ENCODE measurements around the gene UNK. TPM values are rescaled to one million over a fixed set of nuclear protein-coding genes. Genes with fewer than 3 reads are reported as not detected.
A peak's percentile ranks its signal among the peaks of the same experiment; 100 is the strongest.

The UNK gene, protein sequence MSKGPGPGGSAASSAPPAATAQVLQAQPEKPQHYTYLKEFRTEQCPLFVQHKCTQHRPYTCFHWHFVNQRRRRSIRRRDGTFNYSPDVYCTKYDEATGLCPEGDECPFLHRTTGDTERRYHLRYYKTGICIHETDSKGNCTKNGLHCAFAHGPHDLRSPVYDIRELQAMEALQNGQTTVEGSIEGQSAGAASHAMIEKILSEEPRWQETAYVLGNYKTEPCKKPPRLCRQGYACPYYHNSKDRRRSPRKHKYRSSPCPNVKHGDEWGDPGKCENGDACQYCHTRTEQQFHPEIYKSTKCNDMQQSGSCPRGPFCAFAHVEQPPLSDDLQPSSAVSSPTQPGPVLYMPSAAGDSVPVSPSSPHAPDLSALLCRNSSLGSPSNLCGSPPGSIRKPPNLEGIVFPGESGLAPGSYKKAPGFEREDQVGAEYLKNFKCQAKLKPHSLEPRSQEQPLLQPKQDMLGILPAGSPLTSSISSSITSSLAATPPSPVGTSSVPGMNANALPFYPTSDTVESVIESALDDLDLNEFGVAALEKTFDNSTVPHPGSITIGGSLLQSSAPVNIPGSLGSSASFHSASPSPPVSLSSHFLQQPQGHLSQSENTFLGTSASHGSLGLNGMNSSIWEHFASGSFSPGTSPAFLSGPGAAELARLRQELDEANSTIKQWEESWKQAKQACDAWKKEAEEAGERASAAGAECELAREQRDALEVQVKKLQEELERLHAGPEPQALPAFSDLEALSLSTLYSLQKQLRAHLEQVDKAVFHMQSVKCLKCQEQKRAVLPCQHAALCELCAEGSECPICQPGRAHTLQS
- total RNA-seq (10 to 100 TPM; 32.0 to 49.8 (median 41.0) TPM), polyA plus RNA-seq (10 to 100 TPM; 21.5 to 22.1 TPM), total RNA-seq (68.1 reads per million, percentile 77 among the genes with 10 or more reads in this experiment)

DNA sequence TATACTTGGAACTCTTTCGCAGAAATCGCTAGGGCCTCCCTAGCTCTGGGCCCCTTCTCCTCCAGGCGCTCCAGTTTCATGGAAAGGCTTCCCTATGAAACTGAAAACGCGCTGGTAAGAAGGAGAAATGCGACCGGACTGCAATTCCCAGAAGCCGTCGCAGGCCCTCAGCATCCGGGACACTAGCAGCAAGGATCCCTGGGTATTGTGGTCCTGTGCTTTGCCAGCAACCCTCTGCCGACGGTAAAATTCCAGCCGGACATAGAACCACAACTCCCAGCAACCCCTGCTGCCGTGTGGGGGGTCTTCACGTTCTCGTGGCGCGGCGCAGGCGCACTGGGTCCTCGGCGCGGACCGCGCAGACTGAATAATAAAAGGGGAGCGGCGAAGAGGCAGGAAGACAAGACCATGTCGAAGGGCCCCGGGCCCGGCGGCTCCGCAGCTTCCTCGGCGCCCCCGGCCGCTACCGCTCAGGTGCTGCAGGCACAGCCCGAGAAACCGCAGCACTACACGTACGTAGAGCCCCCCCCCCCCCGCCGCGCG lies at the start of gene UNK:
TSS of gene UNK (plus strand) at position 334 of the 543 bp plus-strand sequence. CDS start at position 409, 75 bp downstream.
- H3K4me3 ChIP-seq (ENCODE audit: low read length) = peak within 1 kb of the TSS; percentile 94
- DNase-seq (peak; percentile 86 to 98 (median 96)), ATAC-seq (peak; percentile 80)
- peak within 1 kb of the TSS; percentile 99 for H3K27ac ChIP-seq (ENCODE audit: low read depth, low read length)
- intact Hi-C loops (cut with micrococcal nuclease) = loop anchor here (1.0 to 10.0 kb wide), 23 partner anchors 20 to 950 kb away; partner anchors contain the start of genes GGA3 (in 2 of the 2), MRPS7 (in 2 of the 2), TRIM65 (in 2 of the 2) and WBP2 (in 2 of the 2)
- H3K27ac Mint-ChIP-seq = peak within 1 kb of the TSS; percentile 99 to 100 (median 100)
- CTCF ChIA-PET = interaction anchor here (2.2 to 5.4 kb wide), 4 partner anchors 20 to 71 kb away, joined by 6 to 30 read pairs (median 14); partner anchors contain the start of genes GALK1 and WBP2
- no peaks in the 10 kb centered on the region for H3K9me3 ChIP-seq (ENCODE audit: control insufficient read depth in 2 of 3, low read length in 3 of 3)
- H3K4me3 Mint-ChIP-seq = peak within 1 kb of the TSS; percentile 84 to 98 (median 92)
- H3K4me1 ChIP-seq (ENCODE audit: control insufficient read depth in 2 of 2, insufficient read depth in 2 of 2, low read length in 2 of 2) = peaks cover 31 to 33% of the 10 kb centered on the region in 2 donors
- peaks cover 23 to 60% (median 51%) of the 10 kb centered on the region in 7 donors for H3K4me1 Mint-ChIP-seq
- no peaks in the 10 kb centered on the region for H3K36me3 ChIP-seq (ENCODE audit: control insufficient read depth in 2 of 3, insufficient read depth in 3 of 3, low read length in 3 of 3)
- H3K36me3 Mint-ChIP-seq = peaks cover 0 to 20% (median 3%) of the 10 kb centered on the region in 5 donors
- H3K9me3 Mint-ChIP-seq = peaks cover 0 to 3% (median 0%) of the 10 kb centered on the region in 11 donors
- no peaks in the 10 kb centered on the region for H3K27me3 ChIP-seq (ENCODE audit: control insufficient read depth in 2 of 2, insufficient read depth in 2 of 2, low read length in 2 of 2)
- POLR2A ChIA-PET = interaction anchor here (0.7 to 6.9 kb wide), 26 partner anchors 9 to 767 kb away, joined by 3 to 106 read pairs (median 6); partner anchors contain the start of genes GALK1, GRB2, MIF4GD and MRPL38
- H3K27me3 Mint-ChIP-seq = peaks cover 0 to 2% (median 0%) of the 10 kb centered on the region in 5 donors

DNA sequence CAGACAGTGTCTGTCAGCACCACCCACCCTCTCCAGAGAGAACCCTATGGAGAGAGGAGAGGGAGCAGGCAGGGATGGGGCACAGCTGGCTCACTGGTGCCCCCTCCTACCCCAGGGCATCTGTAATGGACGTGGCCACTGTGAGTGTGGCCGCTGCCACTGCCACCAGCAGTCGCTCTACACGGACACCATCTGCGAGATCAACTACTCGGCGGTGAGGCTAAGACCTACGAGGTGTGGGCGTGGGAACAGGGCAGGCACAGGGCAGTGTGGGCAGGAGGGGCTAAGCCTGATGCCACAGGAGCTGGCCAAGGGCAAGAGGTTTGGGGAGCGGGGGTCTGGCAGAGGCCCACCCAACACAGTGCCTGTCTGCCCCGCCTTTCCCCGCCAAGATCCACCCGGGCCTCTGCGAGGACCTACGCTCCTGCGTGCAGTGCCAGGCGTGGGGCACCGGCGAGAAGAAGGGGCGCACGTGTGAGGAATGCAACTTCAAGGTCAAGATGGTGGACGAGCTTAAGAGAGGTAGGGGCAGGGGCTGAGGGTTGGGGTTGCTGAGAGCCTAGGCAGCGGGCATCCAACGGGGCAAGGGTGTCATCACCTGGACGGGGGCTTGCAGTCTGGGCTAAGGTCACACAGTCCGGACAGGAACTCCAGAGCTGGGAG lies 48.3 kb upstream of the UNK start:
- no peak overlapping the region for H3K4me3 ChIP-seq (ENCODE audit: low read length)
- no peaks in the 10 kb centered on the region for H3K9me3 ChIP-seq (ENCODE audit: control insufficient read depth in 2 of 3, low read length in 3 of 3)
- DNase-seq = no peak
- H3K4me3 Mint-ChIP-seq = no peak overlapping the region
- no peak for ATAC-seq
- peaks cover 0 to 10% (median 4%) of the 10 kb centered on the region in 7 donors for H3K4me1 Mint-ChIP-seq
- intact Hi-C loops (cut with micrococcal nuclease) = no loop called here
- no peak overlapping the region for H3K27ac ChIP-seq (ENCODE audit: low read depth, low read length)
- H3K36me3 Mint-ChIP-seq = peaks cover 0 to 3% (median 0%) of the 10 kb centered on the region in 5 donors
- POLR2A ChIA-PET = no interaction called here
- CTCF ChIA-PET = no interaction called here
- H3K27me3 Mint-ChIP-seq = no peaks in the 10 kb centered on the region
- no peaks in the 10 kb centered on the region for H3K36me3 ChIP-seq (ENCODE audit: control insufficient read depth in 2 of 3, insufficient read depth in 3 of 3, low read length in 3 of 3)
- no peaks in the 10 kb centered on the region for H3K27me3 ChIP-seq (ENCODE audit: control insufficient read depth in 2 of 2, insufficient read depth in 2 of 2, low read length in 2 of 2)
- no peaks in the 10 kb centered on the region for H3K9me3 Mint-ChIP-seq
- no peak overlapping the region for H3K27ac Mint-ChIP-seq
- no peaks in the 10 kb centered on the region for H3K4me1 ChIP-seq (ENCODE audit: control insufficient read depth in 2 of 2, insufficient read depth in 2 of 2, low read length in 2 of 2)

DNA sequence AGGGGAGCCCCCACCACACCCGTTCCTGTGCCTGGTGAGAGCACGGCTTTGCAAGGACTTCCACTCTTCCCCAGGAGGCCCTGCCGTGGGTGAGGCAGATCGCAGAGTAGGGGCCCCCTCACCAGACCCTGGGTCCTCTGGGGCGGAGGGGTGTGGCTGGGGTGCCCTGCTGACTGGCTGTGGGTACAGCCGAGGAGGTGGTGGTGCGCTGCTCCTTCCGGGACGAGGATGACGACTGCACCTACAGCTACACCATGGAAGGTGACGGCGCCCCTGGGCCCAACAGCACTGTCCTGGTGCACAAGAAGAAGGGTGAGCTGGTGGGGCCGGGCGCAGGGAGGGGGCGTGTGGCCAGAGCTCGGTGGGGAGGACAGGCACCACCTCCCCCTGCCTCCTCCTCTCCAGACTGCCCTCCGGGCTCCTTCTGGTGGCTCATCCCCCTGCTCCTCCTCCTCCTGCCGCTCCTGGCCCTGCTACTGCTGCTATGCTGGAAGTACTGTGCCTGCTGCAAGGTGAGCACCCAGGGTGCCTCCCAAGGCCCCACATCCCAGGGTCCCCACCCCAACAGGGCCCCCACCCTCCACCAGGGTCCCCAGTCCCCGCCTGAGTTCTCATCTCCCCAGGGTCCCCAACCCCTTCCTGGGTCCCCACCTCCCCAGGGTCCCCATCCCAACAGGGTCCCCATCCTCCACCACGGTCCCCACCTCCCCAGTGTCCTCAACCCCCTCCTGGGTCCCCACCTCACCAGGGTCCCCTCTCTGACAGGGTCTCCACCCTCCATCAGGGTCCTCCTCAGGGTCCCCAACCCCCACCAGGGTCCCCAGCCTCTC lies 47.3 kb upstream of the UNK start:
- H3K9me3 Mint-ChIP-seq = no peaks in the 10 kb centered on the region
- no peaks in the 10 kb centered on the region for H3K36me3 ChIP-seq (ENCODE audit: control insufficient read depth in 2 of 3, insufficient read depth in 3 of 3, low read length in 3 of 3)
- H3K4me1 ChIP-seq (ENCODE audit: control insufficient read depth in 2 of 2, insufficient read depth in 2 of 2, low read length in 2 of 2) = no peaks in the 10 kb centered on the region
- DNase-seq (no peak), ATAC-seq (no peak)
- ChIA-PET POLR2A (interaction anchor here (0.6 to 1.3 kb wide), 3 partner anchors 9 to 56 kb away, joined by 3 read pairs; no protein-coding TSS in a partner anchor), CTCF (interaction anchor here (0.6 to 1.8 kb wide), 2 partner anchors 11 to 117 kb away, joined by 3 to 10 read pairs; no protein-coding TSS in a partner anchor)
- H3K4me3 Mint-ChIP-seq = no peak overlapping the region
- H3K36me3 Mint-ChIP-seq = peaks cover 0 to 3% (median 0%) of the 10 kb centered on the region in 5 donors
- H3K27ac Mint-ChIP-seq = peak overlapping the region in 1 of 9 donors; percentile 40
- peaks cover 0 to 10% (median 4%) of the 10 kb centered on the region in 7 donors for H3K4me1 Mint-ChIP-seq
- H3K27ac ChIP-seq (ENCODE audit: low read depth, low read length) = no peak overlapping the region
- intact Hi-C loops (cut with micrococcal nuclease) = no loop called here
- H3K4me3 ChIP-seq (ENCODE audit: low read length) = no peak overlapping the region
- H3K27me3 ChIP-seq (ENCODE audit: control insufficient read depth in 2 of 2, insufficient read depth in 2 of 2, low read length in 2 of 2) = no peaks in the 10 kb centered on the region
- H3K9me3 ChIP-seq (ENCODE audit: control insufficient read depth in 2 of 3, low read length in 3 of 3) = no peaks in the 10 kb centered on the region
- H3K27me3 Mint-ChIP-seq = no peaks in the 10 kb centered on the region

DNA sequence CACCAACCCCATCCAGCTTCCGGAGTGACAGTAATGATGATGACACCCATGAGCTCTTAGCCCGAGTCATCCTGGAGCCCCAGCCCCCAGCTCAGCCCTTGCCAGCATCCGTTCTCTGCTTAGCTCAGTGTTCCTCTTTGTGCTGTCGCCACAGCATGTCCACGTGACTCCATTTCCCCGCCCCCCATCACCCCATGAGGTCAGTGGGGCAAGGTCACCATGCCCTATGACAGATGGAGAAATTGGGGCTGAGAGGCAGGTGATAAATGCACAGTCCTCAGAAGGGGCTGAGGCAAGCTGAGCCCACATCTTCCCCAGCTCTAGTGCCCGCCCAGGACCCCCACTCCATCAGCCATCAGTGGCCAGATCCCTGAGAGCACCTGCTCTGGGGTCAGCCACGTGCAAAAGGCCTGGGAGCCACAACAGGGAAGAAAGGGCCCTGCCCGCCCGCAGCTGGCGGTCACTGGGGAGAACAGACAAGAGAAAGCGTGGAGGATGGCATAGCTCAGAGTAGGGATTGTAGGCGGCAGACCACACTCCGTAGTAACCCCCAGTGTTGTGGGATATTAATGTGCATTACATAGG lies 46.3 kb upstream of the UNK start:
- intact Hi-C loops (cut with micrococcal nuclease) = no loop called here
- Histone ChIP-seq H3K36me3 (ENCODE audit: control insufficient read depth in 2 of 3, insufficient read depth in 3 of 3, low read length in 3 of 3) (no peaks in the 10 kb centered on the region), H3K9me3 (ENCODE audit: control insufficient read depth in 2 of 3, low read length in 3 of 3) (no peaks in the 10 kb centered on the region), H3K27ac (ENCODE audit: low read depth, low read length) (no peak overlapping the region), H3K4me1 (ENCODE audit: control insufficient read depth in 2 of 2, insufficient read depth in 2 of 2, low read length in 2 of 2) (no peaks in the 10 kb centered on the region), H3K27me3 (ENCODE audit: control insufficient read depth in 2 of 2, insufficient read depth in 2 of 2, low read length in 2 of 2) (no peaks in the 10 kb centered on the region), H3K4me3 (ENCODE audit: low read length) (no peak overlapping the region)
- DNase-seq (no peak), ATAC-seq (peak; percentile 89)
- CTCF ChIA-PET = interaction anchor here (0.6 to 1.8 kb wide), 3 partner anchors 10 to 190 kb away, joined by 3 to 10 read pairs (median 4); no protein-coding TSS in a partner anchor
- Mint-ChIP-seq H3K9me3 (no peaks in the 10 kb centered on the region), H3K4me3 (peak overlapping the region in 1 of 10 donors; percentile 44), H3K36me3 (peaks cover 0 to 3% (median 0%) of the 10 kb centered on the region in 5 donors), H3K27ac (peak overlapping the region in 2 of 9 donors; percentile 40 to 84), H3K27me3 (no peaks in the 10 kb centered on the region), H3K4me1 (peaks cover 0 to 10% (median 4%) of the 10 kb centered on the region in 7 donors)
- POLR2A ChIA-PET = interaction anchor here (0.8 to 1.2 kb wide), 2 partner anchors 47 to 57 kb away, joined by 3 read pairs; no protein-coding TSS in a partner anchor

DNA sequence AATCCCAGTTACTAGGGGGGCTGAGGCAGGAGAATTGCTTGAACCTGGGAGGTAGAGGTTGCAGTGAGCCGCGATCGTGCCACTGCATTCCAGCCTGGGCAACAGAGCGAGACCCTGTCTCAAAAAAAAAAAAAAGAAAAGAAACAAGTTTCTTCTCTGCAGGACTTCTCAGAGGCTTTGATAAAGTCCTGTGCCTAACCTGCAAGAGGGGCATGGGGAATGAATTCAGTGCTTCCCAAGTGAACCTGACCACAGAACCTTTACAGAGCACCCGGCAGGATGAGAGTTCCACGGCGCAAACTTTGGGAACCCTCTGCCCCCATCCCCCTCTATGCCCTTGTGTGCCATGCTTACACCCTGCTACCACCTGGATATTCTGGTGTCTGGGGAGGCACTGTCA lies 45.4 kb upstream of the UNK start:
- Mint-ChIP-seq H3K4me1 (peaks cover 0 to 10% (median 4%) of the 10 kb centered on the region in 7 donors), H3K9me3 (no peaks in the 10 kb centered on the region), H3K36me3 (peaks cover 0 to 3% (median 0%) of the 10 kb centered on the region in 5 donors), H3K27me3 (no peaks in the 10 kb centered on the region), H3K4me3 (no peak overlapping the region), H3K27ac (no peak overlapping the region)
- Histone ChIP-seq H3K36me3 (ENCODE audit: control insufficient read depth in 2 of 3, insufficient read depth in 3 of 3, low read length in 3 of 3) (no peaks in the 10 kb centered on the region), H3K9me3 (ENCODE audit: control insufficient read depth in 2 of 3, low read length in 3 of 3) (no peaks in the 10 kb centered on the region), H3K27me3 (ENCODE audit: control insufficient read depth in 2 of 2, insufficient read depth in 2 of 2, low read length in 2 of 2) (no peaks in the 10 kb centered on the region), H3K4me3 (ENCODE audit: low read length) (no peak overlapping the region), H3K27ac (ENCODE audit: low read depth, low read length) (no peak overlapping the region), H3K4me1 (ENCODE audit: control insufficient read depth in 2 of 2, insufficient read depth in 2 of 2, low read length in 2 of 2) (no peaks in the 10 kb centered on the region)
- POLR2A ChIA-PET = no interaction called here
- no peak for ATAC-seq
- CTCF ChIA-PET = interaction anchor here (0.6 to 1.8 kb wide), 3 partner anchors 9 to 189 kb away, joined by 3 to 10 read pairs (median 4); no protein-coding TSS in a partner anchor
- intact Hi-C loops (cut with micrococcal nuclease) = no loop called here
- no peak for DNase-seq
